HL-60/S4 treated with phorbol 12-myristate 13-acetate at 8.2 ng/mL for 4 days and 3 days (cell line): ENCODE measurements around the gene SLC8A3.

Experiments
- in situ Hi-C: fragments of 300-500 bp; cut with MboI; formaldehyde crosslinking; loops from 2 replicates; pipeline ENCODE4 v1.15.0; 2022; ENCODE audit warnings: low sequenced_read_pairs

SLC8A3 gene

DNA sequence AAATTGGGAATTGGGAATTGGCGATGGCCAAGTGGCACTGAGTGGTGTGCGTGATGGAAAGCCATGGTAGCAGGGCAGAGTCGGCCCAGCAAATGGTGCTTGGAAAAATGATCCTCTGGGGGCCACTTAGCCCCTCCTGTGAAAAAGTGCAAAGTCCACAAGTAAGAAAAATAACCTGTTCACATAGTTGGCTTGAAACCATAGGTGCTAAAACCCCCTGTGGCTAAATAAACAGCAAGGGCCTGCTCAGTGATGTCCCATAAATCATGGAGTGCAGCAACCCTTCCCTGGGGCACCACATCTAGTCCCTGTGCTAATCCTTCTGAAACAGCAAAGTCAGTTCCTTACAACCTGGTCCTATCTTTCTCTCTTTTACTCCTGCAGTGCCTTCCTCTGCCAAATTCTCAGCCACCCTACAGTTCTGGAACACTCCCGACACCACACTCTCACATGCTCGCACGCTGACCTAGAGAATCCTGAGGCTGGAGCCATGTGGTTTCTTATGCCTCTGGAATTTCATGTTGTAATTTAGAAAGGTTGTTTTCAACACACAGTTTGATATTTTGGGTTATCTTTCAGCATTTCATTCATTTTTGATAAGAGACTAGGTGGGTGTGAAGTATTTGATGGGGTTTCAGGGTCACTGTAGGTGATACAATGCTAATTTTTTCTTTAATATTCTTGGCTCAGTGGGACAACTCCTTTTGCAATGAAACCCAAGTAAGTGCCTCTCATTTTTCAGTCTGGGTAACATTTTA is 186.0 kb downstream of the SLC8A3 start:
- in situ Hi-C loops = no loop called here

DNA sequence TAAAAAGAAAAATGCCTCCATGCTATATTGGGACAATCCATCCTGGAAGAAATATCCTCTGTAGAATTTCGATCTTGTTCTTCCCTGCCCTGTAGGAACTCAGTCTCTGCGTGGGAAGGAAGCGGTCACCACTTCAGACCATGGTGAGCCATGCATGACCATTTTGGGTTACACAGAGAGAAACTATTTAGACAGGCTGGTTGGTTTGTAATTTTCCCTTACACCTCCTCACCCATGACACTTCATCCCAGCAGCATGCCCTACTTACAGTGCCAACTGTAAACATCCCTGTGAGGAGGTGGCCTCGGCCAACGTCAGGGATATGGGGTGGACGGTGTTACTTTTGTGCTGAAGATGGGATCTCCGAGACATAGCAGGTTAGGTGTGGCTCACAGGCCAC is 188.2 kb downstream of the SLC8A3 start:
- in situ Hi-C loops = no loop called here

DNA sequence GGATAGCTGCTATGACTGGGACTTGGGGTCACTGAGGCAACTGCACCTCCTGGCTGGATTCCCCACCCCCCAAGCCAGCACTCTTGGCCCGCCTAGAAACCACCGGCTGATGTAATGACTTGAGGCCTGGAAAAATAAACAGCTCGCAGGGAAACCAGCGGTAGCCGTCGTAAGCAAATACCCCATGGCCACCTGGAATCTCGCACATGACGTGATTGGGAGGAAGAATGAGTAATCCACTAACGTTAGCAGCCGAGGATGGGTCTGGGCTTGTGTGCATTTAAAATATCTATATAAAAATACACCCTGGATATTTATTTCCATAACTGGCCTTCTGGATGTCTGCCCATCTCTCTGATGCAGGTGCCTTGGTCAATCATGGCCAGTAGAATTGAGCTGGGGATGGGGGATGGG is 189.5 kb downstream of the SLC8A3 start:
- in situ Hi-C loops = no loop called here

DNA sequence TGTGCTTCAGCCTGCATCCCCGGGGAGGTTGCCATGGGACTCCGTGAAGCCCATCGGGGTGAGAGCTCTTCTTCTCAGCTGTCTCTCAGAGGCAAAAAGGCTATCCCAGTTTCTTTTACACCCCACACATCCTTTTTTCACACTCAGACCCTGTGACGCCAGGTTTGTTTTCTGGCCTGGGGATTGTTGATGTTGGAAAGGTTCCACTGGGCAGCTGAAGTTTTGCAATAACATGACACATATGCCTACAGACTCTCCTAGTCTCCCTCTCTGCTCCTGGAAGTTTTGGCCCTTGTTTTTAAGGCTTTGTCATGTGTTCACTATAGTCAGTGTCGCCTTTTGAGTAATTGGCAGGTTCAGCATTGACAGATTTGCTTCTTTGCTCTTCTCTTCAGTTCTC is 190.9 kb downstream of the SLC8A3 start:
- in situ Hi-C loops = no loop called here

DNA sequence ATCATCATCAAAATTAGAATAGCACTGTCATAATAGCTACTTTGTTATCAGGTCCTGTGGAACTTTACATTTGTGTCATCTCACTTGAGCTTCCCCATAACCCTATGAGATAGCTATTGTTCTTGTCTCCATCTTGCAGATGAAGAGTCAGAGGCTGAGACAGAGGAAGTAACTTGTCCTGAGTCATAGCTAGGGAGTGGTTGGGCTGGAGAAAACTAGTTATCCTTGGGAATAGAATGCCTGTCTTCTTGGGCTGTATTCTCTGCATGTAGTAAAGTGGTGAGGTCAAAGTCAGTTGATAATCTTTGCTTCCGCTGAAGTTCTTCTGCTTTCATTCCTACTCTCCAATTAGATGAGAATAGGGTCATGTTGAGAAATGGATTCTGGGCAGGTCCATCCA is 192.5 kb downstream of the SLC8A3 start:
- in situ Hi-C loops = no loop called here
